Muscle of back (tissue), 11 donors: ENCODE data around the gene PLEKHJ1. TPM values are rescaled to one million over a fixed set of nuclear protein-coding genes. Genes with fewer than 3 reads are reported as not detected.
A peak's percentile ranks its signal among the peaks of the same experiment; 100 is the strongest.

ENCODE experiments used
- DNase-seq, 3 donors: peaks; one replicate each; pipeline versions ENCODE4 v3.0.0 to v3.0.0-alpha.2; 2013
- polyA plus RNA-seq, 10 donors: library from polyadenylated mRNA; unstranded; fragments of 120-200 nt; gene quantifications; one replicate each; pipeline ENCODE4 v1.2.1, GENCODE V29; 2013; ENCODE audit not compliant: insufficient read length in 10 of 10

PLEKHJ1 gene
- polyA plus RNA-seq, 10 donors = 46.6 to 83.3 (median 62.3) TPM

GRCh38 chr19:2239173-2239572 lies 3.0 kb upstream of the PLEKHJ1 start:
- no peak for DNase-seq

- no peak for DNase-seq
Measured at GRCh38 chr19:2237869-2238153, 1.7 kb upstream of the PLEKHJ1 start.

GRCh38 chr19:2237051-2237868 lies 1.1 kb upstream of the PLEKHJ1 start:
- no peak for DNase-seq

GRCh38 chr19:2236064-2236313 lies 140 bp downstream of the PLEKHJ1 start:
- DNase-seq = no peak

GRCh38 chr19:2235381-2236063 lies 607 bp downstream of the PLEKHJ1 start:
- DNase-seq = peak in 1 of 3 donors; percentile 61

GRCh38 chr19:2234996-2235380 lies 1.1 kb downstream of the PLEKHJ1 start:
- DNase-seq = no peak

- DNase-seq = no peak
Measured at GRCh38 chr19:2233601-2234280, 2.4 kb downstream of the PLEKHJ1 start.

- no peak for DNase-seq
Measured at GRCh38 chr19:2232286-2233151, 3.6 kb downstream of the PLEKHJ1 start.

- peak in 1 of 3 donors; percentile 25 for DNase-seq
Measured at GRCh38 chr19:2231621-2232221, 4.4 kb downstream of the PLEKHJ1 start.

GRCh38 chr19:2230807-2231533 lies 5.2 kb downstream of the PLEKHJ1 start:
- DNase-seq = no peak

GRCh38 chr19:2230033-2230531 lies 6.0 kb downstream of the PLEKHJ1 start:
- no peak for DNase-seq

- no peak for DNase-seq
Measured at GRCh38 chr19:2229103-2230032, 6.8 kb downstream of the PLEKHJ1 start.

GRCh38 chr19:2228157-2229030 lies 7.7 kb downstream of the PLEKHJ1 start:
- DNase-seq = no peak

GRCh38 chr19:2227415-2228156 lies 8.5 kb downstream of the PLEKHJ1 start:
- DNase-seq = no peak

- DNase-seq = no peak
Measured at GRCh38 chr19:2226840-2227360, 9.2 kb downstream of the PLEKHJ1 start.

- no peak for DNase-seq
Measured at GRCh38 chr19:2226051-2226839, 9.9 kb downstream of the PLEKHJ1 start.
